Sigmoid colon (tissue), 7 donors: ENCODE data around the gene MRNIP. TPM values are rescaled to one million over a fixed set of nuclear protein-coding genes. Genes with fewer than 3 reads are reported as not detected.

Experiments used
- DNase-seq: peaks from one replicate; pipeline ENCODE4 v3.0.0-alpha.2; 2019
- H3K27ac ChIP-seq, 4 donors: fragments of 200-600 bp; sonication (generic); one replicate each; pipeline ENCODE4 v1.5.1; 2016 to 2019; ENCODE audit warnings: mild to moderate bottlenecking in 1 of 4
- H3K27me3 ChIP-seq, 3 donors: fragments of 200-600 bp; sonication (generic); one replicate each; pipeline ENCODE4 v1.5.1; 2019; ENCODE audit warnings: mild to moderate bottlenecking in 1 of 3
- H3K36me3 ChIP-seq, 4 donors: fragments of 200-600 bp; sonication (generic); one replicate each; pipeline ENCODE4 v1.5.1; 2016 to 2019
- H3K4me1 ChIP-seq, 4 donors: fragments of 200-600 bp; sonication (generic); one replicate each; pipeline ENCODE4 v1.5.1; 2017 to 2019
- H3K4me3 ChIP-seq, 4 donors: fragments of 200-600 bp; sonication (generic); one replicate each; pipeline ENCODE4 v1.5.1; 2017 to 2019; ENCODE audit warnings: mild to moderate bottlenecking in 2 of 4, moderate library complexity in 1 of 4
- H3K9me3 ChIP-seq, 4 donors: fragments of 200-600 bp in 3 of 4; sonication (generic) in 3 of 4; one replicate each; pipeline versions ENCODE4 v1.5.1 to v1.6.1; 2013 to 2019
- EP300 ChIP-seq, 4 donors: sonication (generic); formaldehyde crosslinking; IDR thresholded peaks; one replicate each; pipeline ENCODE4 v1.6.1; 2017; ENCODE audit warnings: antibody characterized with exemption in 4 of 4
- POLR2A ChIP-seq, 2 donors: fragments of 450-650 bp; IDR thresholded peaks; one replicate each; pipeline ENCODE4 v1.6.1; 2016; ENCODE audit warnings: antibody characterized with exemption in 2 of 2, mild to moderate bottlenecking in 2 of 2, moderate library complexity in 2 of 2
- POLR2AphosphoS5 ChIP-seq, 4 donors: sonication (generic); formaldehyde crosslinking; IDR thresholded peaks; one replicate each; pipeline ENCODE4 v1.6.1; 2017; ENCODE audit warnings: antibody characterized with exemption in 4 of 4
- WGBS, 2 donors: extraction: QIAGEN DNeasy Blood & Tissue Kit; methylation state at CpG; one replicate each; pipeline ENCODE4 v1.1.7; 2013; 5-methylcytosine and 5-hydroxymethylcytosine counted together
- intact Hi-C: fragments of 100-400 bp; cut with DNase I; formaldehyde crosslinking; loops from one replicate; pipeline ENCODE4 v1.15.1; 2023
- polyA plus RNA-seq, 3 donors: library from polyadenylated mRNA; stranded (reverse); fragments of 200-250 nt; gene quantifications; one replicate each; pipeline ENCODE4 v1.2.3, GENCODE V29; 2013
- total RNA-seq, 4 donors: library from RNA; depleted of rRNA; stranded (reverse); fragments of >200 nt; gene quantifications; one replicate each; pipeline ENCODE4 v1.1.0, GENCODE V29; 2016
- TF ChIP-seq, protein P1 (sequence below), 4 experiments: fragments of 450-650 bp in 3 of 4; fragments of 200-600 bp in 1 of 4; IDR thresholded peaks; one replicate each; pipeline ENCODE4 v1.5.1; 2016 to 2019; ENCODE audit warnings: antibody characterized with exemption in 4 of 4, mild to moderate bottlenecking in 3 of 4, moderate library complexity in 2 of 4
- donor health status: healthy with polysubstance abuse.
- donor health status: Bipolar disorder and iron deficiency.
- donor health status: healthy.

Gene MRNIP
- total and polyA plus RNA-seq, 7 donors, result 8.3 to 59.8 (median 30.7) TPM

DNA sequence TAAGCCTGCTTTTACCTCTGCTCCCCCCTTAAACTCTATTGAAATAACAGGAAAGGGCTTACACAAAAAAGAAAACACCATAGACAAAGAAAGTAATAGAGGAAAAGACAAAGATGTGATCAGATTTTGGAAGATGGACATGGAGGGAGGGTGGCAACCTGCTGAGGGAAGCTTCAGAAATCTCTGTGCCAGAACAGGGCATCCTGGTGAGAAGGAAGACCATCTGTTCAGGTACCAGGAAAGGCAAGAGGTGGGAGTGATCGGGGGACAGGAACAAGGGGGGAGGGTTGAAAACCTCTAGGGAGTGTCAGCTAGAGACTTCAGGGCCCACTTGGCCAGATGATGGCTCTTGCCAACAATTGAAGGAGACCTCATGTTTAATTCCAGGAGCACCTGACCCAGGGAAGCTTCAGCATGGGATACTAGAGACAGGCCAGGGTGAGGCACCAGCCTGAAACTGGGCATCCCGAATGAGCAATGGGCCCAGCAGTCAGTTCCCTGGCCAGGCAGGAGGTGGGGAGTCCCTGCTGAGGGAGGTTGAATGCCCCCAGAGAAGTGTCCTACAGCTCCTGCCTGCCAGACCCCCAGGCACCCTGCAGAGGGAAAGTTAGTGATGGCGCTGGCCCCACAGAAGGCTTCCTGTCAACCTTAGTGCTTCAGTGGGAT is 29.7 kb downstream of the MRNIP start:
- Histone ChIP-seq H3K27ac (peak overlapping the region in 3 of 4 donors; percentile 3 to 61 (median 20)), H3K9me3 (no peaks in the 10 kb centered on the region), H3K4me1 (peaks cover 0 to 50% (median 37%) of the 10 kb centered on the region in 4 donors), H3K27me3 (no peaks in the 10 kb centered on the region), H3K4me3 (no peak overlapping the region), H3K36me3 (peaks cover 80 to 100% (median 91%) of the 10 kb centered on the region in 4 donors)
- TF ChIP-seq POLR2A (IDR thresholded peaks at IDR 0.05), result no peak
- DNase-seq, result no peak
- WGBS, 2 donors, result 93 to 96% methylated on average over 3 of the region's 3 CpGs
- intact Hi-C loops, result no loop called here

DNA sequence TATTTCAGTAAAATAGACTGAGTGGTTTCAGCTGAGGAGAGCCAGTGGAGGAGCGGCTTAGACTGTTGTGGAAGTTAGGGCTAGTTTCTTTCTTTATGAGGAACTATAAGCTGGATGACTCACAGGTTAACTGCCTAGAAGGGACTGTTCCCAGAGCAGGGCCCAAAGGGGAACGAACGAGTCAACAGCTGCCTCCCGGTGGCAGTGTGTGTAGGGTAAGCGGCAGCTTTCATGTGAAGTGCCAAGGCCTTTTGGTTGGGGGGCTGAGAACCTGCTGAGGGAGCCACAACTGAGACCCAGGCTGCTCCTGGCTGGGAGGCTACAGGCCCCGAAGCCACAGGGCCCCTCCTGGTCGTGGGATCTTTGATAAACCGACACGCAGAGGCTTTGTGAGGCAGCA is 30.9 kb downstream of the MRNIP start:
- DNase-seq, result peak; percentile 70
- intact Hi-C loops, result no loop called here
- peak overlapping the region in 3 of 4 donors; percentile 39 to 61 (median 58) for H3K27ac ChIP-seq

DNA sequence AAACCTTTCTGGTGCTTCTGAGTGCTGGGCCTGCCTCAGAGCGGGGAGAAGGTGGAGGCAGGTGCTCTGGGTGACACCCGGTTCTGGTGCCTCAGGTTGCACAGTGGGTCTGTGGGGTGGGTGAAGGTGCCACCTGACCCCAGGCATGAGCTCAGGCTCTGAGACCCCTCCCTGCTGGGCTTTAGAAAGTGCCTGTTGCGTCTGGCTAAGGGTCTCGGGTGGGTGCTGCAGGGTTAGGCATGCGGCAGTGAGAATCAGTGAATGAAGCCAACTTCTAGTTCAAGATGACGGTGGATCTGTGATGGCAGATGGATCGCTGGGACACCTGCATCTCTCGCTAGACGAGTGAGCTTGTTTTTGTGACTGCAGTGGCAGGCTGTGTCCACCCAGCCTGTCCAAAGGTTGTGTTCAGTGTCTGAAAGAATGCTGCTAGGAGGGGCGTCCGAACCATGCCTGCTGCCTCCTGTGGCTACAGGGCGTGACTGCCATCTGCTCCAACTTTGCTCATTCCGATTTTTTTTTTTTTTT is 32.9 kb downstream of the MRNIP start:
- no peak overlapping the region for H3K4me3 ChIP-seq
- no peaks in the 10 kb centered on the region for H3K9me3 ChIP-seq
- H3K27me3 ChIP-seq, result no peaks in the 10 kb centered on the region
- peak; percentile 60 for DNase-seq
- no peak overlapping the region for H3K27ac ChIP-seq
- intact Hi-C loops, result no loop called here
- 27 to 69% methylated on average over 13 of the region's 13 CpGs for WGBS, 2 donors
- TF ChIP-seq POLR2AphosphoS5 (IDR thresholded peaks at IDR 0.05) (no peak), EP300 (IDR thresholded peaks at IDR 0.05) (no peak), POLR2A (IDR thresholded peaks at IDR 0.05) (no peak)
- TF ChIP-seq, protein P1, sequence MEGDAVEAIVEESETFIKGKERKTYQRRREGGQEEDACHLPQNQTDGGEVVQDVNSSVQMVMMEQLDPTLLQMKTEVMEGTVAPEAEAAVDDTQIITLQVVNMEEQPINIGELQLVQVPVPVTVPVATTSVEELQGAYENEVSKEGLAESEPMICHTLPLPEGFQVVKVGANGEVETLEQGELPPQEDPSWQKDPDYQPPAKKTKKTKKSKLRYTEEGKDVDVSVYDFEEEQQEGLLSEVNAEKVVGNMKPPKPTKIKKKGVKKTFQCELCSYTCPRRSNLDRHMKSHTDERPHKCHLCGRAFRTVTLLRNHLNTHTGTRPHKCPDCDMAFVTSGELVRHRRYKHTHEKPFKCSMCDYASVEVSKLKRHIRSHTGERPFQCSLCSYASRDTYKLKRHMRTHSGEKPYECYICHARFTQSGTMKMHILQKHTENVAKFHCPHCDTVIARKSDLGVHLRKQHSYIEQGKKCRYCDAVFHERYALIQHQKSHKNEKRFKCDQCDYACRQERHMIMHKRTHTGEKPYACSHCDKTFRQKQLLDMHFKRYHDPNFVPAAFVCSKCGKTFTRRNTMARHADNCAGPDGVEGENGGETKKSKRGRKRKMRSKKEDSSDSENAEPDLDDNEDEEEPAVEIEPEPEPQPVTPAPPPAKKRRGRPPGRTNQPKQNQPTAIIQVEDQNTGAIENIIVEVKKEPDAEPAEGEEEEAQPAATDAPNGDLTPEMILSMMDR (IDR thresholded peaks at IDR 0.05), result no peak
- peaks cover 56 to 84% (median 65%) of the 10 kb centered on the region in 4 donors for H3K36me3 ChIP-seq
- H3K4me1 ChIP-seq, result peaks cover 0 to 69% (median 58%) of the 10 kb centered on the region in 4 donors

More for the DNA sequence above, 30.9 kb downstream of the MRNIP start:
- H3K36me3 ChIP-seq, result peaks cover 74 to 100% (median 84%) of the 10 kb centered on the region in 4 donors
- H3K4me3 ChIP-seq, result no peak overlapping the region
- TF ChIP-seq POLR2AphosphoS5 (IDR thresholded peaks at IDR 0.05), result no peak
- TF ChIP-seq, protein P1 (IDR thresholded peaks at IDR 0.05), result no peak
- TF ChIP-seq EP300 (IDR thresholded peaks at IDR 0.05), result no peak
- no peak for TF ChIP-seq POLR2A (IDR thresholded peaks at IDR 0.05)
- H3K4me1 ChIP-seq, result peaks cover 0 to 60% (median 49%) of the 10 kb centered on the region in 4 donors
- 16 to 48% methylated on average over 9 of the region's 9 CpGs for WGBS, 2 donors
- H3K9me3 ChIP-seq, result no peaks in the 10 kb centered on the region
- H3K27me3 ChIP-seq, result no peaks in the 10 kb centered on the region

DNA sequence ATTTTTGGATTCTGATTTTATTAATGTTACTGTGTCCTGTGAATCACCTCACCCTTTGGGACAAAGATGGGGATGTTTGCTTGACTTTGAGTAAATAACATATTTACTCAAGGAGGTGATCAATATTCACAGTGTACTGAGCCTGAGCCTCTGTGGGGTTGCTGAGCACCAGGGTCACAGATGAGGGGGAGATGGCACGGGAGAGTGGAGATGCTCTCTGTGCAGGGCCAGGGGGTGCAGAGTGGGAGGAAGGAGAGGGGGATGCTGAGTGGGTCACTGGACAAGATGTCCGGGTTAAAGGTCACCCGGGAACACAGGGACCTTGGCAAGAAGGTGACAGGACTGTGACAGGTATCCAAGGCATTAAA is 33.9 kb downstream of the MRNIP start:
- WGBS, 2 donors, result 47 to 86% methylated on average over 3 of the region's 3 CpGs
- Histone ChIP-seq H3K27ac (peak overlapping the region in 1 of 4 donors; percentile 5), H3K4me3 (no peak overlapping the region), H3K4me1 (peaks cover 0 to 75% (median 66%) of the 10 kb centered on the region in 4 donors), H3K9me3 (no peaks in the 10 kb centered on the region), H3K36me3 (peaks cover 48 to 74% (median 55%) of the 10 kb centered on the region in 4 donors), H3K27me3 (no peaks in the 10 kb centered on the region)
- TF ChIP-seq, protein P1 (IDR thresholded peaks at IDR 0.05), result no peak
- TF ChIP-seq POLR2A (IDR thresholded peaks at IDR 0.05) (no peak), EP300 (IDR thresholded peaks at IDR 0.05) (no peak), POLR2AphosphoS5 (IDR thresholded peaks at IDR 0.05) (no peak)
- intact Hi-C loops, result loop anchor here (5.0 kb wide), 1 partner anchor 33 kb away; the partner anchor contains the start of gene MRNIP
- DNase-seq, result no peak

DNA sequence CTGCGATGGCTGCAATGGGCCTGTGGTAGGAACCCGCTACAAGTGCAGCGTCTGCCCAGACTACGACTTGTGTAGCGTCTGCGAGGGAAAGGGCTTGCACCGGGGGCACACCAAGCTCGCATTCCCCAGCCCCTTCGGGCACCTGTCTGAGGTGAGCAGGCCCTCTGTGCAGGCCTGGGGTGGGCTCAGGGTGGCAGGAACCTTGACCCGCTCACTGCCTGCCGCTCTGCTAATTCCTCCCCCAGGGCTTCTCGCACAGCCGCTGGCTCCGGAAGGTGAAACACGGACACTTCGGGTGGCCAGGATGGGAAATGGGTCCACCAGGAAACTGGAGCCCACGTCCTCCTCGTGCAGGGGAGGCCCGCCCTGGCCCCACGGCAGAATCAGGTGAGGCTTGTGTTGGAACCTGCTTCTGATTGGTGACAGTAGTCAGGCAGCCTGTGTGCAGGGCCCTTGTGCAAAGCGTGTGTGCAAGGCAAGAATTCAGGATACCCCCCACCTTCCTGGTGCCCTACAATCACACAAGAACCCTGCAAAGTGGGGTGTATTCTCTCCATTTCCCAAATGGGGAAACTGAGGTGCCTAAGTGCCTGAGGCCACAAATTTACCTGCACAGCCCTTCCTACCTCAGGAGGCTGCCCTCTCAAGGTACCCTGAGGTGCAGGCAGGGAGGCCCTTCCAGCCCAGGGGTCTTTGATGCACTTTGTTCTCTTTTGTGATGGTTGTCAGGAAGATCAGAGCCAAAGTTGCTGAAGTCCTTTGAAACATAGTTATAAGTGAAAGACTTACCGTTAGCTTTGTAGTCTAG is 34.5 kb downstream of the MRNIP start:
- Histone ChIP-seq H3K4me1 (peaks cover 0 to 80% (median 72%) of the 10 kb centered on the region in 4 donors), H3K4me3 (peak overlapping the region in 1 of 4 donors; percentile 97), H3K27ac (peak overlapping the region in 2 of 4 donors; percentile 14 to 99), H3K9me3 (no peaks in the 10 kb centered on the region), H3K36me3 (peaks cover 42 to 68% (median 51%) of the 10 kb centered on the region in 4 donors), H3K27me3 (no peaks in the 10 kb centered on the region)
- peak; percentile 61 for DNase-seq
- 82 to 91% methylated on average over 22 of the region's 22 CpGs for WGBS, 2 donors
- intact Hi-C loops, result loop anchor here (5.0 kb wide), 1 partner anchor 33 kb away; the partner anchor contains the start of gene MRNIP
- TF ChIP-seq POLR2A (IDR thresholded peaks at IDR 0.05) (no peak), EP300 (IDR thresholded peaks at IDR 0.05) (no peak), POLR2AphosphoS5 (IDR thresholded peaks at IDR 0.05) (no peak)
- TF ChIP-seq, protein P1 (IDR thresholded peaks at IDR 0.05), result no peak
